Kidney glomerular epithelial cell (primary cell): ENCODE results near the gene CD244.
A peak's percentile ranks its signal among the peaks of the same experiment; 100 is the strongest.
"Not testable (repeated sequence)": the region's sequence is repeated elsewhere in the genome, so short reads cannot be mapped to it uniquely, and the experiment has no call there.

Source experiments
- DNase-seq: peaks from one replicate; lab custom pipeline; 2025; lab: John Stamatoyannopoulos, UW

CD244 gene

GRCh38 chr1:160877221-160877620 is 14.5 kb upstream of the CD244 start:
- no peak for DNase-seq

GRCh38 chr1:160876311-160876710 is 13.6 kb upstream of the CD244 start:
- DNase-seq, result no peak

- DNase-seq, result not testable (repeated sequence)
Observed at GRCh38 chr1:160875591-160875990, 12.9 kb upstream of the CD244 start.

- DNase-seq, result peak; percentile 23
Observed at GRCh38 chr1:160874935-160875334, 12.2 kb upstream of the CD244 start.

- DNase-seq, result no peak
Observed at GRCh38 chr1:160868141-160868540, 5.5 kb upstream of the CD244 start.

- not testable (repeated sequence) for DNase-seq
Observed at GRCh38 chr1:160867651-160868050, 5.0 kb upstream of the CD244 start.

GRCh38 chr1:160866695-160867260 is 4.1 kb upstream of the CD244 start:
- DNase-seq, result no peak

- DNase-seq, result no peak
Observed at GRCh38 chr1:160866001-160866694, 3.5 kb upstream of the CD244 start.

GRCh38 chr1:160865337-160865736 is 2.6 kb upstream of the CD244 start:
- DNase-seq, result no peak

- DNase-seq, result no peak
Observed at GRCh38 chr1:160864173-160864572, 1.5 kb upstream of the CD244 start.

- no peak for DNase-seq
Observed at GRCh38 chr1:160863774-160864131, 1.1 kb upstream of the CD244 start.

- DNase-seq, result no peak
Observed at GRCh38 chr1:160863061-160863773, 530 bp upstream of the CD244 start.

- DNase-seq, result no peak
Observed at GRCh38 chr1:160860840-160861505, 1.7 kb downstream of the CD244 start.

GRCh38 chr1:160859166-160859565 is 3.5 kb downstream of the CD244 start:
- DNase-seq, result no peak

- no peak for DNase-seq
Observed at GRCh38 chr1:160858507-160858906, 4.2 kb downstream of the CD244 start.

GRCh38 chr1:160858097-160858496 is 4.6 kb downstream of the CD244 start:
- DNase-seq, result no peak

GRCh38 chr1:160855181-160855981 is 7.3 kb downstream of the CD244 start:
- no peak for DNase-seq

GRCh38 chr1:160853754-160854153 is 8.9 kb downstream of the CD244 start:
- DNase-seq, result no peak

- DNase-seq, result no peak
Observed at GRCh38 chr1:160853014-160853413, 9.7 kb downstream of the CD244 start.

- DNase-seq, result no peak
Observed at GRCh38 chr1:160850993-160851392, 11.7 kb downstream of the CD244 start.

GRCh38 chr1:160850541-160850940 is 12.1 kb downstream of the CD244 start:
- no peak for DNase-seq

- no peak for DNase-seq
Observed at GRCh38 chr1:160846281-160846680, 16.4 kb downstream of the CD244 start.
